ENCODE data around the gene ACER3.

DNA sequence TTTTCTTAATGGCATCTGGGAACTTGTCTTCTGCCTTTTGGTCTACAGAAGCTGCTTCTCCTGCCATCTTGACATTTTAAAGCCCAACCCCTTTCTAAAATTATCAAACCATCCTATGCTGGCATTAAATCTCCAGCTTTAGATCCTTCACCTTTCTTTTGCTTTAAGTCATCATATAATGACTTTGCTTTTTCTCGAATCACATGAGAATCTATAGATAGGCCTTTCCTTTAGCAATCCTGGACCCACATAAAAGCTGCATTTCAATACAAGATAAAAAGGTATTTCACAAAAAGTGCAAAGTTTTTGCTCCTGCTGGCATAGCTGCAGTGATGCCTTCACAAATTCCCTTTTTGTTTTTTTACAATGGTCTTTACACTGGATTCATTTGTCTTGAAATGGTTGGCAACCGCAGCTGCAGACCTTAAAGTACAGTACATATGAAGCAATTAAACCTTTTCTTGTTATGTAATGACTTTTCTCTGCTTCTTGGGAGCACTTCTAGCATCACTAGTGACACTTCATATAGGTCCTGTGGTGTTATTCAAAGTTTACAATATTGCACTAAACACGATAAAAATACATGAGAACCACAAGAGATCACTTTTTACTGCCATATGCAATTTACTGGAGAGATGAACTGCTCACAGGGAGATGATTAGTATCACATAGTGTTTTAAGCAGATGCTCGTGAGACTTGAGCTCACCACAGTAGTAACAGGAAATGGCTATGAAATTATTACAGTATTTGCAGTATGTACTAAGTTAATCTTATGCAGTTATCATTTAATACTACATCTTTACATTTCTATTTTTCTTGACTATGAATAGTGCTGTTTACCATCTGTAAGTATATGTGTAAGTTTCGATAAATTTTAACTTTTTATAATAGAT, 41.6 kb downstream of the ACER3 start:
- TF ChIP-seq, protein P1, sequence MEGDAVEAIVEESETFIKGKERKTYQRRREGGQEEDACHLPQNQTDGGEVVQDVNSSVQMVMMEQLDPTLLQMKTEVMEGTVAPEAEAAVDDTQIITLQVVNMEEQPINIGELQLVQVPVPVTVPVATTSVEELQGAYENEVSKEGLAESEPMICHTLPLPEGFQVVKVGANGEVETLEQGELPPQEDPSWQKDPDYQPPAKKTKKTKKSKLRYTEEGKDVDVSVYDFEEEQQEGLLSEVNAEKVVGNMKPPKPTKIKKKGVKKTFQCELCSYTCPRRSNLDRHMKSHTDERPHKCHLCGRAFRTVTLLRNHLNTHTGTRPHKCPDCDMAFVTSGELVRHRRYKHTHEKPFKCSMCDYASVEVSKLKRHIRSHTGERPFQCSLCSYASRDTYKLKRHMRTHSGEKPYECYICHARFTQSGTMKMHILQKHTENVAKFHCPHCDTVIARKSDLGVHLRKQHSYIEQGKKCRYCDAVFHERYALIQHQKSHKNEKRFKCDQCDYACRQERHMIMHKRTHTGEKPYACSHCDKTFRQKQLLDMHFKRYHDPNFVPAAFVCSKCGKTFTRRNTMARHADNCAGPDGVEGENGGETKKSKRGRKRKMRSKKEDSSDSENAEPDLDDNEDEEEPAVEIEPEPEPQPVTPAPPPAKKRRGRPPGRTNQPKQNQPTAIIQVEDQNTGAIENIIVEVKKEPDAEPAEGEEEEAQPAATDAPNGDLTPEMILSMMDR (conservative IDR thresholded peaks at IDR 0.05; ENCODE audit: low read depth in 2 of 2) = no peak
- TF ChIP-seq EZH2 (IDR thresholded peaks at IDR 0.05; ENCODE audit: low read depth, unreplicated experiment) (no peak), ZNF114 (CRISPR knock-in tag; IDR thresholded peaks at IDR 0.05) (no peak), POLR2AphosphoS5 (IDR thresholded peaks at IDR 0.05; ENCODE audit: low read depth) (no peak), CREB1 (CRISPR knock-in tag; IDR thresholded peaks at IDR 0.05; ENCODE audit: low read depth) (no peak), JUNB (IDR thresholded peaks at IDR 0.05; ENCODE audit: unreplicated experiment) (no peak), NANOG (IDR thresholded peaks at IDR 0.05; ENCODE audit: borderline replicate concordance) (no peak), EZH2phosphoT487 (IDR thresholded peaks at IDR 0.05; ENCODE audit: unreplicated experiment) (no peak), STAT1 (IDR thresholded peaks at IDR 0.05; ENCODE audit: unreplicated experiment) (no peak)
- TF ChIP-seq, protein P2, sequence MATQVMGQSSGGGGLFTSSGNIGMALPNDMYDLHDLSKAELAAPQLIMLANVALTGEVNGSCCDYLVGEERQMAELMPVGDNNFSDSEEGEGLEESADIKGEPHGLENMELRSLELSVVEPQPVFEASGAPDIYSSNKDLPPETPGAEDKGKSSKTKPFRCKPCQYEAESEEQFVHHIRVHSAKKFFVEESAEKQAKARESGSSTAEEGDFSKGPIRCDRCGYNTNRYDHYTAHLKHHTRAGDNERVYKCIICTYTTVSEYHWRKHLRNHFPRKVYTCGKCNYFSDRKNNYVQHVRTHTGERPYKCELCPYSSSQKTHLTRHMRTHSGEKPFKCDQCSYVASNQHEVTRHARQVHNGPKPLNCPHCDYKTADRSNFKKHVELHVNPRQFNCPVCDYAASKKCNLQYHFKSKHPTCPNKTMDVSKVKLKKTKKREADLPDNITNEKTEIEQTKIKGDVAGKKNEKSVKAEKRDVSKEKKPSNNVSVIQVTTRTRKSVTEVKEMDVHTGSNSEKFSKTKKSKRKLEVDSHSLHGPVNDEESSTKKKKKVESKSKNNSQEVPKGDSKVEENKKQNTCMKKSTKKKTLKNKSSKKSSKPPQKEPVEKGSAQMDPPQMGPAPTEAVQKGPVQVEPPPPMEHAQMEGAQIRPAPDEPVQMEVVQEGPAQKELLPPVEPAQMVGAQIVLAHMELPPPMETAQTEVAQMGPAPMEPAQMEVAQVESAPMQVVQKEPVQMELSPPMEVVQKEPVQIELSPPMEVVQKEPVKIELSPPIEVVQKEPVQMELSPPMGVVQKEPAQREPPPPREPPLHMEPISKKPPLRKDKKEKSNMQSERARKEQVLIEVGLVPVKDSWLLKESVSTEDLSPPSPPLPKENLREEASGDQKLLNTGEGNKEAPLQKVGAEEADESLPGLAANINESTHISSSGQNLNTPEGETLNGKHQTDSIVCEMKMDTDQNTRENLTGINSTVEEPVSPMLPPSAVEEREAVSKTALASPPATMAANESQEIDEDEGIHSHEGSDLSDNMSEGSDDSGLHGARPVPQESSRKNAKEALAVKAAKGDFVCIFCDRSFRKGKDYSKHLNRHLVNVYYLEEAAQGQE (IDR thresholded peaks at IDR 0.05; ENCODE audit: unreplicated experiment) = no peak
- TF ChIP-seq, protein P3, sequence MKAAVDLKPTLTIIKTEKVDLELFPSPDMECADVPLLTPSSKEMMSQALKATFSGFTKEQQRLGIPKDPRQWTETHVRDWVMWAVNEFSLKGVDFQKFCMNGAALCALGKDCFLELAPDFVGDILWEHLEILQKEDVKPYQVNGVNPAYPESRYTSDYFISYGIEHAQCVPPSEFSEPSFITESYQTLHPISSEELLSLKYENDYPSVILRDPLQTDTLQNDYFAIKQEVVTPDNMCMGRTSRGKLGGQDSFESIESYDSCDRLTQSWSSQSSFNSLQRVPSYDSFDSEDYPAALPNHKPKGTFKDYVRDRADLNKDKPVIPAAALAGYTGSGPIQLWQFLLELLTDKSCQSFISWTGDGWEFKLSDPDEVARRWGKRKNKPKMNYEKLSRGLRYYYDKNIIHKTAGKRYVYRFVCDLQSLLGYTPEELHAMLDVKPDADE (IDR thresholded peaks at IDR 0.05) = no peak
- TF ChIP-seq, protein P4, sequence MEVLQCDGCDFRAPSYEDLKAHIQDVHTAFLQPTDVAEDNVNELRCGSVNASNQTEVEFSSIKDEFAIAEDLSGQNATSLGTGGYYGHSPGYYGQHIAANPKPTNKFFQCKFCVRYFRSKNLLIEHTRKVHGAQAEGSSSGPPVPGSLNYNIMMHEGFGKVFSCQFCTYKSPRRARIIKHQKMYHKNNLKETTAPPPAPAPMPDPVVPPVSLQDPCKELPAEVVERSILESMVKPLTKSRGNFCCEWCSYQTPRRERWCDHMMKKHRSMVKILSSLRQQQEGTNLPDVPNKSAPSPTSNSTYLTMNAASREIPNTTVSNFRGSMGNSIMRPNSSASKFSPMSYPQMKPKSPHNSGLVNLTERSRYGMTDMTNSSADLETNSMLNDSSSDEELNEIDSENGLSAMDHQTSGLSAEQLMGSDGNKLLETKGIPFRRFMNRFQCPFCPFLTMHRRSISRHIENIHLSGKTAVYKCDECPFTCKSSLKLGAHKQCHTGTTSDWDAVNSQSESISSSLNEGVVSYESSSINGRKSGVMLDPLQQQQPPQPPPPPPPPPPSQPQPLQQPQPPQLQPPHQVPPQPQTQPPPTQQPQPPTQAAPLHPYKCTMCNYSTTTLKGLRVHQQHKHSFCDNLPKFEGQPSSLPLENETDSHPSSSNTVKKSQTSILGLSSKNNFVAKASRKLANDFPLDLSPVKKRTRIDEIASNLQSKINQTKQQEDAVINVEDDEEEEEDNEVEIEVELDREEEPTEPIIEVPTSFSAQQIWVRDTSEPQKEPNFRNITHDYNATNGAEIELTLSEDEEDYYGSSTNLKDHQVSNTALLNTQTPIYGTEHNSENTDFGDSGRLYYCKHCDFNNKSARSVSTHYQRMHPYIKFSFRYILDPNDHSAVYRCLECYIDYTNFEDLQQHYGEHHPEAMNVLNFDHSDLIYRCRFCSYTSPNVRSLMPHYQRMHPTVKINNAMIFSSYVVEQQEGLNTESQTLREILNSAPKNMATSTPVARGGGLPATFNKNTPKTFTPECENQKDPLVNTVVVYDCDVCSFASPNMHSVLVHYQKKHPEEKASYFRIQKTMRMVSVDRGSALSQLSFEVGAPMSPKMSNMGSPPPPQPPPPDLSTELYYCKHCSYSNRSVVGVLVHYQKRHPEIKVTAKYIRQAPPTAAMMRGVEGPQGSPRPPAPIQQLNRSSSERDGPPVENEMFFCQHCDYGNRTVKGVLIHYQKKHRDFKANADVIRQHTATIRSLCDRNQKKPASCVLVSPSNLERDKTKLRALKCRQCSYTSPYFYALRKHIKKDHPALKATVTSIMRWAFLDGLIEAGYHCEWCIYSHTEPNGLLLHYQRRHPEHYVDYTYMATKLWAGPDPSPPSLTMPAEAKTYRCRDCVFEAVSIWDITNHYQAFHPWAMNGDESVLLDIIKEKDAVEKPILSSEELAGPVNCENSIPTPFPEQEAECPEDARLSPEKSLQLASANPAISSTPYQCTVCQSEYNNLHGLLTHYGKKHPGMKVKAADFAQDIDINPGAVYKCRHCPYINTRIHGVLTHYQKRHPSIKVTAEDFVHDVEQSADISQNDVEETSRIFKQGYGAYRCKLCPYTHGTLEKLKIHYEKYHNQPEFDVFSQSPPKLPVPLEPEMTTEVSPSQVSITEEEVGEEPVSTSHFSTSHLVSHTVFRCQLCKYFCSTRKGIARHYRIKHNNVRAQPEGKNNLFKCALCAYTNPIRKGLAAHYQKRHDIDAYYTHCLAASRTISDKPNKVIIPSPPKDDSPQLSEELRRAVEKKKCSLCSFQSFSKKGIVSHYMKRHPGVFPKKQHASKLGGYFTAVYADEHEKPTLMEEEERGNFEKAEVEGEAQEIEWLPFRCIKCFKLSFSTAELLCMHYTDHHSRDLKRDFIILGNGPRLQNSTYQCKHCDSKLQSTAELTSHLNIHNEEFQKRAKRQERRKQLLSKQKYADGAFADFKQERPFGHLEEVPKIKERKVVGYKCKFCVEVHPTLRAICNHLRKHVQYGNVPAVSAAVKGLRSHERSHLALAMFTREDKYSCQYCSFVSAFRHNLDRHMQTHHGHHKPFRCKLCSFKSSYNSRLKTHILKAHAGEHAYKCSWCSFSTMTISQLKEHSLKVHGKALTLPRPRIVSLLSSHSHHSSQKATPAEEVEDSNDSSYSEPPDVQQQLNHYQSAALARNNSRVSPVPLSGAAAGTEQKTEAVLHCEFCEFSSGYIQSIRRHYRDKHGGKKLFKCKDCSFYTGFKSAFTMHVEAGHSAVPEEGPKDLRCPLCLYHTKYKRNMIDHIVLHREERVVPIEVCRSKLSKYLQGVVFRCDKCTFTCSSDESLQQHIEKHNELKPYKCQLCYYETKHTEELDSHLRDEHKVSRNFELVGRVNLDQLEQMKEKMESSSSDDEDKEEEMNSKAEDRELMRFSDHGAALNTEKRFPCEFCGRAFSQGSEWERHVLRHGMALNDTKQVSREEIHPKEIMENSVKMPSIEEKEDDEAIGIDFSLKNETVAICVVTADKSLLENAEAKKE (CRISPR knock-in tag; IDR thresholded peaks at IDR 0.05) = no peak
